ENCODE results near the gene PRKACG. TPM values are rescaled to one million over a fixed set of nuclear protein-coding genes. Genes with fewer than 3 reads are reported as not detected.

The PRKACG gene
- total RNA-seq, 4 donors from 2014 or later: not detected

DNA sequence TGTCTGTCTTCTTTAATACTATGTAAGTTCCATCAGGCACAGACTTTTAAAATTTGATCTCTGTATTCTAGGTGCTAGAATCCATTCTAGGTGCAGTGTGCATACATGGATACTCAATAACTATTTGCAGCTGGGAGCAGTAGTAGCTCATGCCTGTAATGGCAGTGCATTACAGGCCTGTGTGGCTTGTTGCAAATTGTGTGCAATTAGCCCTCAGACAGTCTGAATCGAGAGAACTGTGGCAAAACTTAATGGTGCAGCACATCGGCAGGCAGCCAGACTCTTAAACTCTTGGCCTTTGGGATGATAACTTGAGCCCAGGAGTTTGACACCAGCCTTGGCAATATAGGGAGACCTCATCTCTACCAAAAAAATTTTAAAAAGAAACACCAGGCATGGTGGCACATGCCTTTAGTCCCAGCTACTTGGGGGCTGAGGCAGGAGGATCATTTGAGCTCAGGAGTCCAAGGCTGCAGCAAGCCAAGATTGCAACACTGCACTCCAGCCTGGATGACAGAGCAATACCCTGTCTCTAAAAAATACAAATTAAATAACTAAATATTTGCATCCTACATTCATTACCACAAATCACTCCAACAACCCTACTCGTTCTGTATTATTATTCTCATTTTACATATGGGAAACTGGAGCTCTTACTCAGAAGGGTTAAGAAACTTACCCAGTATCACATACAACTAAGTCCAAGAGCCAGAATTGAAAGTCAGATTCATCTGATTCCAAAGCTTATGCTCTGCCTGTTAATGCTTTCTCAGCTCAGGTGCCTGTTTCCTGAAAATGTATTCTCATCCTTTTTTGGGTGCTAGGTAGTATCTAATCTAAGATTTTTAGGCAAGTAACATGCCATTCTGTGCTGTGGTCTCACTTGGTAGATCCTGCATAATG is 30.1 kb downstream of the PRKACG start:
- ATAC-seq (ENCODE audit: low FRiP score): no peak
- TF ChIP-seq, protein P1, sequence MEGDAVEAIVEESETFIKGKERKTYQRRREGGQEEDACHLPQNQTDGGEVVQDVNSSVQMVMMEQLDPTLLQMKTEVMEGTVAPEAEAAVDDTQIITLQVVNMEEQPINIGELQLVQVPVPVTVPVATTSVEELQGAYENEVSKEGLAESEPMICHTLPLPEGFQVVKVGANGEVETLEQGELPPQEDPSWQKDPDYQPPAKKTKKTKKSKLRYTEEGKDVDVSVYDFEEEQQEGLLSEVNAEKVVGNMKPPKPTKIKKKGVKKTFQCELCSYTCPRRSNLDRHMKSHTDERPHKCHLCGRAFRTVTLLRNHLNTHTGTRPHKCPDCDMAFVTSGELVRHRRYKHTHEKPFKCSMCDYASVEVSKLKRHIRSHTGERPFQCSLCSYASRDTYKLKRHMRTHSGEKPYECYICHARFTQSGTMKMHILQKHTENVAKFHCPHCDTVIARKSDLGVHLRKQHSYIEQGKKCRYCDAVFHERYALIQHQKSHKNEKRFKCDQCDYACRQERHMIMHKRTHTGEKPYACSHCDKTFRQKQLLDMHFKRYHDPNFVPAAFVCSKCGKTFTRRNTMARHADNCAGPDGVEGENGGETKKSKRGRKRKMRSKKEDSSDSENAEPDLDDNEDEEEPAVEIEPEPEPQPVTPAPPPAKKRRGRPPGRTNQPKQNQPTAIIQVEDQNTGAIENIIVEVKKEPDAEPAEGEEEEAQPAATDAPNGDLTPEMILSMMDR (IDR thresholded peaks at IDR 0.05): no peak
- no peak for DNase-seq (ENCODE audit: low spot score)

DNA sequence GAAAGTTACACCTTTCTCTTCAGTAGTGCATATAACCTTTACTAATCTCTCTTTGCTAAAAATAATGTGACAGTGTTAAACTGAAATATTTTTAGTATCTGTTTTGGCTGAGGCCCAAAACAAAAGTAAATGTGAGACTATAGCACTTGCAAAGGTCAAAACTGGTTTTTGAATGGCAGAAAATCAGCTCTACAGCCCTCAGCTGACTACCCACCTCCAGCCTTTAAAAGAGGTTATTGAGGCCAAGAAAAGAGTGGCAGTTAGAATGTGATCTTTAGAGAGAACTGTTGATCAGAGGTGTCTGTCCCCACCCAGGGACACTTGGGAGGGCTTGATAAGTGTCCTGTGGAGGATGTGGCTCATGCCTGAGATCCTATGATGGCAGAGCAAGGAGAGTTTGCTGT is 30.9 kb downstream of the PRKACG start:
- DNase-seq (ENCODE audit: low spot score) (no peak), ATAC-seq (ENCODE audit: low FRiP score) (no peak)
- TF ChIP-seq, protein P1 (IDR thresholded peaks at IDR 0.05): no peak

DNA sequence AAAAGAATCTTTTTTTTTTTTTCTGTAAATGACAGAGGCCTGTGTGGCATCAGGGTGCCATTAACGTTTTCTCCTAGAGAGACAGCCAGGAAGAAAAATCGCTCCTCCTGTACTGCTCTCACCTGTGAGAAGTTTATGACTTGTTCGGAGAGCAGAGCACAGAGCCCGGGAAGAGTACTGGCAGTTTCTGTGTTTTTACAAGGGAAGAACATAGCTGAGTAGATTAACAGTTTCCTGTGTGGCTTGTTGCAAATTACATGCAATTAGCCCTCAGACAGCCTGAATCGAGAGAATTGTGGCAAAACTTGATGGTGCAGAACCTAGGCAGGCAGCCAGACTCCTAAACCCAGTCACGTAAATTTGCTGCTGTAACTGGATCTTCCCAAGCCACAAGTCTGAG is 32.1 kb downstream of the PRKACG start:
- ATAC-seq (ENCODE audit: low FRiP score) (no peak), DNase-seq (ENCODE audit: low spot score) (no peak)
- TF ChIP-seq, protein P1 (IDR thresholded peaks at IDR 0.05): no peak

DNA sequence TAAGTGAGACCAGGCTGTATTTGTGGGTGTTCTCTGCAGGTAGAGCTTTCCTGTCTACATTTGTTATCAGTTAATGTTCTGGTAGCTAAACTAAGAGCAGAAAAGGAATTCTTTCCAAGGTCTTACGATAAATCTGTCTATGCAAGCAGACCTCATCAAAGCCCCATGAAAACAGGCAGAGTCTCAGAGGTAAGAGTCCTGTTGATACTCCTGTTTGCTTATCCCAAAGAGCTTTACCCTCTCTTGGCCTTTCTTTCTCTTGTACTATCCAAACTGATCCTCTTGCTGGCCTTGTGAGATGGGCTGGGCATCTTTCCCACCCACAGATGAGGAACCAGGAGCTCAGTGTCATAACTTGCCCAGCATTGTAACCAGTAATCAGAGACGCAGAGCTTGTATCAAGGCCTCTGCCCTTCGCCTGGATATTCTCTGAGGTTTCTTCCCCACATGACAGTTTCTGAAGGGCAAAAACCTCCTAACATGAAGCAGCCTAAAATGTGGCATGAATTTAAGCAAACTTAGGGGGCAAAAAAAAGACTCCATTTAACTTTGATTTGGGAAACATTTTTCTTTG is 33.5 kb downstream of the PRKACG start:
- TF ChIP-seq, protein P1 (IDR thresholded peaks at IDR 0.05): no peak
- DNase-seq (ENCODE audit: low spot score): no peak
- no peak for ATAC-seq (ENCODE audit: low FRiP score)

DNA sequence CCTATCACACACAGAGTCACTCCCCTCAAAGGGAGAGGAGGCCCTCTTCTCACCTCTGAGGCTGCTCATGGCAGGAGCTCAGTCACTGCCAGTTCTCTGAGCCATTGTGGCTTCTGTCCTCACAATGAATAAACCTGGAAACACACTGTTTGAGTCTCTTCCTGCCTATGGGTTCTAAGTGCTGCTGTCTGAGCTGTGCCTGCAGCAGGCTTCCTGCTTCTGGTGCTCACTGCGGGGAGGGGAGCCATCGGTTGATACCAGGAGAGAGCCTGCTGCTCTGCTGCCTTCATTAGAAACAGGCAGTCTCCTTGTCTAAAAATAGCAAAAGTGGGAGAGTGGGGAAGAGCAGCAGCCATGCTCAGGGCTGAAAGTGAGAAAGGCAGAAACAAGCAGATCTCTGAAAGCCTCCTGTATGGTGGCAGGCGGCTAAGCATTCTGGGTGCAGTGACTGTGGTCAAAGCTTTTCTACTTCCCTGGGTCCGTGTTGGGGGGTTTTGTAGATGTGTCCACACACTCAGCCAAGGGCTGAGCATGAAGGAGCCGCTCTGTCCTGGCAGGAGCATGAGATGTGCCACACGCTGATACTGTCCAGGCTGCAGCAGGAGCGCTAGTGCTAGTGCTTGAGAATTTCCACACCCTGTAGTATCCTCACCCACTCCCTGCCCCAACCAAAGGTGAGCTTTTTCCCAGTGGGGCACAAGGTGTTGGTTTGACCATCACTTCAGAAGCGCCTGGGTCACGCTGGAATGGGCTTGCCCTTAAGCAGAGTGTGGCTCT is 34.2 kb downstream of the PRKACG start:
- DNase-seq (ENCODE audit: low spot score) (no peak), ATAC-seq (ENCODE audit: low FRiP score) (no peak)
- TF ChIP-seq, protein P1 (IDR thresholded peaks at IDR 0.05): no peak

DNA sequence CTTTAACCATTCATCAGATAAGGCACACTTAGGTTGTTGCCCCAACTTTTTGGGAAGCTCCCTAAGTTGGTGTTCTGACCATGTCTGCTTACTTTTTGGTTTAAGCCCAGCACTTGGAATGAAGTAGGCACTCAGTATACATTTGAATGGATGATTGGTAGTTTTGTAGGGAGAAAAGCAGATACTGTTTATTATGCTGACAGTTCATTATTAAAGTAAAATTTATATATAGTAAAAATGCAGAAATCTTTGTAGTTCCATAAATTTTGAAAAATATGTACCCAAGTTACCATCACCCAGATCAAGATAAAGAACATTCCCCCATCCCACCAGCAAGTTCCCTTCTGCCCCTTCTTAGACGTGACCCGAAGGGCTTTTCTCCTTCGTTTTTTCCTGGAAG is 35.4 kb downstream of the PRKACG start:
- no peak for DNase-seq (ENCODE audit: low spot score)
- ATAC-seq (ENCODE audit: low FRiP score): no peak
- TF ChIP-seq, protein P1 (IDR thresholded peaks at IDR 0.05): no peak
